Measurements from ENCODE around the gene GNB3.

DNA sequence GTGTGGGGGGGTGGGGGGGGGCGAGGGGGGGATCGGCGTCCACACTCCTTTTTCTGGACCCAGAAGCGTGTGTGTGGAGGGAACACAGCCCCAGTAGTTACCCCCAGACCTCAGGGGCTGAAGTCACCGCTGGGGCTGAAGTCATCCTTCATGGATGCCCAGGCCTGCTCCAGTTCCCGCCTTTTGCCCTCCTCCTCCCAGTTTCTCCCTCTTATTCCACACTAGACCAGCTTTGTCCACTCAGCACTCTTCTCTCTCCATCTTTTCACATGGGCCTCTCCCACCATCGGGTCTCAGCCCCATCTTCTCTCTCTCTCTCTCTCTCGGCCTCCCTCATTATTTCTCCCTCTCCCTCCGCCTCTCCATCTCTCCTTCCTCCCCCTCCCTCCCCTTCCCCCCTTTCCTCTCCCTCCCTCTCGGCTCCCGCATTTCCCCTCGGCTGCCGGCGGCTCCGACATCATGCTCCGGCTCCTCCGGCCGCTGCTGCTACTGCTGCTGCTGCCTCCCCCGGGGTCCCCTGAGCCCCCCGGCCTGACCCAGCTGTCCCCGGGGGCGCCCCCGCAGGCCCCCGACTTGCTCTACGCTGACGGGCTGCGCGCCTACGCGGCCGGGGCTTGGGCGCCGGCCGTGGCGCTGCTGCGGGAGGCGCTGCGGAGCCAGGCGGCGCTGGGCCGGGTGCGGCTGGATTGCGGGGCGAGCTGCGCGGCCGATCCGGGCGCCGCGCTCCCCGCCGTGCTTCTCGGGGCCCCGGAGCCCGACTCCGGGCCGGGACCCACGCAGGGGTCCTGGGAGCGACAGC lies 12.5 kb upstream of the GNB3 start, which contains the start of gene P3H3:
- 0 out of 2 replicates have a peak, but pooled peaks have one; percentile 19 for TF ChIP-seq CTCF (conservative IDR thresholded peaks at IDR 0.05; ENCODE audit: low read length)
- TF ChIP-seq EZH2phosphoT487 (IDR thresholded peaks at IDR 0.05; ENCODE audit: borderline replicate concordance, low read depth, low read length), result 0 out of 2 replicates have a peak, but pooled peaks have one; percentile 49
